MCF 10A (cell line): Measurements from ENCODE around the gene ARMC10. TPM values are rescaled to one million over a fixed set of nuclear protein-coding genes. Genes with fewer than 3 reads are reported as not detected.
"Not testable (repeated sequence)": the region's sequence is repeated elsewhere in the genome, so short reads cannot be mapped to it uniquely, and the experiment has no call there.

ENCODE experiments used
- BruUV-seq: library from RNA; stranded (reverse); fragments of 400-500 nt; replicated peaks from 2 replicates; lab custom pipeline; 2021; lab: Mats Ljungman, UMichigan
- CTCF ChIA-PET: fragments of 300-600 bp; sonication (Branson Sonifier 250); formaldehyde crosslinking; extraction: SDS; loops from one replicate; lab custom pipeline; 2021; ENCODE audit warnings: antibody characterized with exemption, inconsistent platforms; lab: Yijun Ruan, JAX
- POLR2A ChIA-PET: fragments of 300-600, 350-650 bp; sonication (Branson Sonifier 250); formaldehyde crosslinking; extraction: SDS; loops from one replicate; lab custom pipeline; 2020; ENCODE audit warnings: antibody characterized with exemption, inconsistent platforms; lab: Yijun Ruan, JAX
- DNase-seq: peaks from one replicate; pipeline ENCODE4 v3.0.0-alpha.2; 2018; ENCODE audit not compliant: unreplicated experiment
- H3K27ac Mint-ChIP-seq: one replicate; pipeline ENCODE4 v1.8.0; 2022; ENCODE audit warnings: mild to moderate bottlenecking, low read depth, mixed read lengths; ENCODE audit not compliant: unreplicated experiment
- H3K27me3 Mint-ChIP-seq: one replicate; pipeline ENCODE4 v1.8.0; 2022; ENCODE audit warnings: mixed read lengths; ENCODE audit not compliant: insufficient read depth, unreplicated experiment
- H3K36me3 Mint-ChIP-seq: one replicate; pipeline ENCODE4 v1.8.0; 2022; ENCODE audit warnings: mild to moderate bottlenecking, moderate library complexity, mixed read lengths; ENCODE audit not compliant: insufficient read depth, unreplicated experiment
- H3K4me1 Mint-ChIP-seq: one replicate; pipeline ENCODE4 v1.8.0; 2022; ENCODE audit warnings: mixed read lengths; ENCODE audit not compliant: insufficient read depth, unreplicated experiment
- H3K4me3 Mint-ChIP-seq: one replicate; pipeline ENCODE4 v1.8.0; 2022; ENCODE audit warnings: mild to moderate bottlenecking, moderate library complexity, mixed read lengths; ENCODE audit not compliant: unreplicated experiment
- H3K9me3 Mint-ChIP-seq: one replicate; pipeline ENCODE4 v1.8.0; 2022; ENCODE audit warnings: mixed read lengths; ENCODE audit not compliant: unreplicated experiment
- intact Hi-C: fragments of 100-400 bp; cut with micrococcal nuclease; formaldehyde crosslinking; loops from 2 replicates; pipeline ENCODE4 v1.14.1; 2022
- total RNA-seq: library from RNA; stranded (reverse); gene quantifications from 2 replicates; pipeline ENCODE4 v1.2.3, GENCODE V29; 2022
- TF ChIP-seq, protein P1 (sequence below): fragments of 200-600 bp; IDR thresholded peaks from one replicate; pipeline ENCODE4 v1.8.0; 2022; ENCODE audit warnings: antibody characterized with exemption, mild to moderate bottlenecking; ENCODE audit not compliant: unreplicated experiment

Gene ARMC10
- total RNA-seq, 1 experiment from 2014 or later, result 52.0 TPM

- POLR2A ChIA-PET, result interaction anchor here (1.0 to 8.0 kb wide), 3 partner anchors 11 to 55 kb away, joined by 3 to 45 read pairs (median 7); partner anchors contain the start of genes ARMC10, FBXL13 and NAPEPLD
- no TSS peak for BruUV-seq
- no peaks in the 10 kb centered on the region for H3K9me3 Mint-ChIP-seq
- TF ChIP-seq, protein P1, sequence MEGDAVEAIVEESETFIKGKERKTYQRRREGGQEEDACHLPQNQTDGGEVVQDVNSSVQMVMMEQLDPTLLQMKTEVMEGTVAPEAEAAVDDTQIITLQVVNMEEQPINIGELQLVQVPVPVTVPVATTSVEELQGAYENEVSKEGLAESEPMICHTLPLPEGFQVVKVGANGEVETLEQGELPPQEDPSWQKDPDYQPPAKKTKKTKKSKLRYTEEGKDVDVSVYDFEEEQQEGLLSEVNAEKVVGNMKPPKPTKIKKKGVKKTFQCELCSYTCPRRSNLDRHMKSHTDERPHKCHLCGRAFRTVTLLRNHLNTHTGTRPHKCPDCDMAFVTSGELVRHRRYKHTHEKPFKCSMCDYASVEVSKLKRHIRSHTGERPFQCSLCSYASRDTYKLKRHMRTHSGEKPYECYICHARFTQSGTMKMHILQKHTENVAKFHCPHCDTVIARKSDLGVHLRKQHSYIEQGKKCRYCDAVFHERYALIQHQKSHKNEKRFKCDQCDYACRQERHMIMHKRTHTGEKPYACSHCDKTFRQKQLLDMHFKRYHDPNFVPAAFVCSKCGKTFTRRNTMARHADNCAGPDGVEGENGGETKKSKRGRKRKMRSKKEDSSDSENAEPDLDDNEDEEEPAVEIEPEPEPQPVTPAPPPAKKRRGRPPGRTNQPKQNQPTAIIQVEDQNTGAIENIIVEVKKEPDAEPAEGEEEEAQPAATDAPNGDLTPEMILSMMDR, result no peak
- intact Hi-C loops, result no loop called here
- no peaks in the 10 kb centered on the region for H3K27me3 Mint-ChIP-seq
- no peak overlapping the region for H3K27ac Mint-ChIP-seq
- CTCF ChIA-PET, result no interaction called here
- no peak overlapping the region for H3K4me3 Mint-ChIP-seq
- DNase-seq, result no peak
- H3K36me3 Mint-ChIP-seq, result peaks cover 54% of the 10 kb centered on the region
- peaks cover 5% of the 10 kb centered on the region for H3K4me1 Mint-ChIP-seq
Observed at GRCh38 chr7:103094102-103094501, 19.2 kb downstream of the ARMC10 start.

DNA sequence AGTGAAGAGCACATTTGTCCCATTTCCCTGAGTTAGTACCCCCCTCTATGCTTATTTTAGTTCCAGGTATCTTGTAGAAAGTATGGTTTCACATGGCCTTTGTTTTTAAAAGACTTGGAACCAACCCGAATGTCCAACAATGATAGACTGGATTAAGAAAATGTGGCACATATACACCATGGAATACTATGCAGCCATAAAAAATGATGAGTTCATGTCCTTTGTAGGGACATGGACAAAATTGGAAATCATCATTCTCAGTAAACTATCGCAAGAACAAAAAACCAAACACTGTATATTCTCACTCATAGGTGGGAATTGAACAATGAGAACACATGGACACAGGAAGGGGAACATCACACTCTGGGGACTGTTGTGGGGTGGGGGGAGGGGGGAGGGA lies 20.6 kb downstream of the ARMC10 start:
- H3K4me1 Mint-ChIP-seq, DNase-seq, intact Hi-C loops, H3K27me3 Mint-ChIP-seq, H3K9me3 Mint-ChIP-seq, H3K4me3 Mint-ChIP-seq, BruUV-seq, H3K27ac Mint-ChIP-seq: not testable (repeated sequence)
- CTCF ChIA-PET, result interaction anchor here (0.8 kb wide), 1 partner anchor 20 kb away, joined by 3 read pairs; no protein-coding TSS in a partner anchor
- H3K36me3 Mint-ChIP-seq, result peaks cover 55% of the 10 kb centered on the region
- POLR2A ChIA-PET, result interaction anchor here (0.9 to 1.6 kb wide), 2 partner anchors 21 to 35 kb away, joined by 3 to 5 read pairs; partner anchors contain the start of genes ARMC10 and FBXL13

DNA sequence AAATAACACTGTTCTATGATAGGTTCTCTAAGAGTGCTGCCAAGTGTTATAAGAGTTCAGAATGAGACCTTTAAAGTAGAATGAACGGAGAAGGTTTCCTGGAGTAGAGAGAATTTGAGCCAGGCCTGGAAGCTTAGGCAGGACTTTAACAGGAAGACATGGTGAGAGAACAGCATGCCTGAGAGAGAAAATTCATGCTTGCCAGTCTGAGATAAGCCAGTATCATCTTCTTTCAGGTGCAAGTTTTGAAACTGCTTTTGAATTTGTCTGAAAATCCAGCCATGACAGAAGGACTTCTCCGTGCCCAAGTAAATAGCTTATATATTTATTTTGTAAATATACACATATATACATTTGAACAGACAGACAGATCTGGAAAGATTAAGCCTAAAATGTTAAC lies 22.1 kb downstream of the ARMC10 start:
- TF ChIP-seq, protein P1, result no peak
- Mint-ChIP-seq H3K27me3 (no peaks in the 10 kb centered on the region), H3K4me1 (peaks cover 5% of the 10 kb centered on the region), H3K9me3 (no peaks in the 10 kb centered on the region), H3K36me3 (peaks cover 55% of the 10 kb centered on the region), H3K27ac (no peak overlapping the region), H3K4me3 (no peak overlapping the region)
- ChIA-PET POLR2A (interaction anchor here (1.1 to 1.9 kb wide), 2 partner anchors 21 to 49 kb away, joined by 3 to 7 read pairs; partner anchors contain the start of gene ARMC10), CTCF (interaction anchor here (0.6 to 1.1 kb wide), 2 partner anchors 20 to 114 kb away, joined by 3 read pairs; no protein-coding TSS in a partner anchor)
- DNase-seq, result no peak
- BruUV-seq, result no TSS peak
- intact Hi-C loops, result no loop called here

GRCh38 chr7:103100348-103100747 lies 25.4 kb downstream of the ARMC10 start:
- H3K36me3 Mint-ChIP-seq, result peaks cover 57% of the 10 kb centered on the region
- POLR2A ChIA-PET, result no interaction called here

More at GRCh38 chr7:103100348-103100747, 25.4 kb downstream of the ARMC10 start:
- BruUV-seq, result no TSS peak
- DNase-seq, result no peak
- Mint-ChIP-seq H3K27ac (no peak overlapping the region), H3K9me3 (no peaks in the 10 kb centered on the region), H3K4me1 (no peaks in the 10 kb centered on the region), H3K27me3 (no peaks in the 10 kb centered on the region), H3K4me3 (no peak overlapping the region)
- TF ChIP-seq, protein P1, result no peak
- intact Hi-C loops, result no loop called here
- CTCF ChIA-PET, result interaction anchor here (0.6 to 0.9 kb wide), 2 partner anchors 15 to 1955 kb away, joined by 3 to 5 read pairs; no protein-coding TSS in a partner anchor
